HEK293 (cell line): ENCODE results near the gene NXPH4.

Source experiments
- BCL11B ChIP-seq: fragments of 450-650 bp; formaldehyde crosslinking; IDR thresholded peaks from 2 replicates; pipeline ENCODE4 v1.5.1; 2016; ENCODE audit warnings: low read depth, missing biosample characterization, missing genetic modification characterization
- GFI1B ChIP-seq: fragments of 450-650 bp; formaldehyde crosslinking; IDR thresholded peaks from 2 replicates; pipeline ENCODE4 v1.5.1; 2016; ENCODE audit warnings: missing biosample characterization, missing genetic modification characterization
- GLI2 ChIP-seq: fragments of 450-650 bp; formaldehyde crosslinking; IDR thresholded peaks from 2 replicates; pipeline ENCODE4; 2017; ENCODE audit warnings: missing biosample characterization, missing genetic modification characterization, low read depth, borderline replicate concordance
- HOXD13 ChIP-seq: sonication (generic); formaldehyde crosslinking; IDR thresholded peaks from 2 replicates; pipeline ENCODE4 v1.8.0; 2022; ENCODE audit warnings: missing genetic modification reagents, borderline replicate concordance
- KLF10 ChIP-seq: fragments of 450-650 bp; IDR thresholded peaks from 2 replicates; pipeline ENCODE4 v1.5.1; 2018; ENCODE audit warnings: missing biosample characterization, mild to moderate bottlenecking, missing genetic modification characterization
- KLF7 ChIP-seq: fragments of 450-650 bp; formaldehyde crosslinking; IDR thresholded peaks from 2 replicates; pipeline ENCODE4 v1.5.1; 2016; ENCODE audit warnings: missing biosample characterization, missing genetic modification characterization, borderline replicate concordance
- SALL2 ChIP-seq: fragments of 450-650 bp; formaldehyde crosslinking; IDR thresholded peaks from 2 replicates; pipeline ENCODE4 v1.5.0; 2017; ENCODE audit warnings: missing biosample characterization, mild to moderate bottlenecking, missing genetic modification characterization, borderline replicate concordance
- TRIM28 ChIP-seq: IDR thresholded peaks from 2 replicates; pipeline ENCODE4 v1.6.1; 2011; ENCODE audit warnings: low read length, control low read depth, borderline replicate concordance
- ZNF184 ChIP-seq: fragments of 450-650 bp; IDR thresholded peaks from 2 replicates; pipeline ENCODE4 v1.5.1; 2018; ENCODE audit warnings: missing biosample characterization, mild to moderate bottlenecking, missing genetic modification characterization
- ZNF223 ChIP-seq: fragments of 450-650 bp; formaldehyde crosslinking; IDR thresholded peaks from 2 replicates; pipeline ENCODE4 v1.5.1; 2016; ENCODE audit warnings: missing biosample characterization, missing genetic modification characterization
- ZNF324 ChIP-seq: fragments of 450-650 bp; formaldehyde crosslinking; IDR thresholded peaks from 2 replicates; pipeline ENCODE4 v1.5.1; 2016; ENCODE audit warnings: missing biosample characterization, missing genetic modification characterization
- ZNF423 ChIP-seq: fragments of 450-650 bp; formaldehyde crosslinking; IDR thresholded peaks from 2 replicates; pipeline ENCODE4 v1.5.1; 2016; ENCODE audit warnings: missing biosample characterization, missing genetic modification characterization
- ZNF48 ChIP-seq: fragments of 450-650 bp; formaldehyde crosslinking; IDR thresholded peaks from 2 replicates; pipeline ENCODE4 v1.5.1; 2016; ENCODE audit warnings: missing biosample characterization, missing genetic modification characterization
- ZNF510 ChIP-seq: fragments of 450-650 bp; formaldehyde crosslinking; IDR thresholded peaks from 2 replicates; pipeline ENCODE4 v1.5.1; 2018; ENCODE audit warnings: mild to moderate bottlenecking, missing genetic modification characterization, missing biosample characterization; ENCODE audit not compliant: insufficient replicate concordance
- ZNF530 ChIP-seq: fragments of 450-650 bp; formaldehyde crosslinking; IDR thresholded peaks from 2 replicates; pipeline ENCODE4 v1.5.1; 2016; ENCODE audit warnings: low read depth, missing biosample characterization, missing genetic modification characterization
- ZNF555 ChIP-seq: fragments of 450-650 bp; formaldehyde crosslinking; conservative IDR thresholded peaks from 2 replicates; pipeline ENCODE4 v1.5.1; 2017; ENCODE audit warnings: missing biosample characterization, mild to moderate bottlenecking, missing genetic modification characterization, inconsistent platforms
- ZNF571 ChIP-seq: fragments of 450-650 bp; formaldehyde crosslinking; IDR thresholded peaks from 2 replicates; pipeline ENCODE4 v1.5.0; 2017; ENCODE audit warnings: missing biosample characterization, missing genetic modification characterization
- ZNF610 ChIP-seq: fragments of 450-650 bp; formaldehyde crosslinking; IDR thresholded peaks from 2 replicates; pipeline ENCODE4 v1.5.1; 2016; ENCODE audit warnings: missing biosample characterization, missing genetic modification characterization, borderline replicate concordance
- ZNF704 ChIP-seq: fragments of 450-650 bp; formaldehyde crosslinking; IDR thresholded peaks from 2 replicates; pipeline ENCODE4 v1.5.1; 2016; ENCODE audit warnings: missing biosample characterization, missing genetic modification characterization
- ZNF76 ChIP-seq: fragments of 450-650 bp; formaldehyde crosslinking; IDR thresholded peaks from 2 replicates; pipeline ENCODE4; 2016; ENCODE audit warnings: low read depth, missing biosample characterization, missing genetic modification characterization, borderline replicate concordance
- ZNF768 ChIP-seq: fragments of 450-650 bp; formaldehyde crosslinking; IDR thresholded peaks from 2 replicates; pipeline ENCODE4 v1.5.1; 2018; ENCODE audit warnings: missing biosample characterization, mild to moderate bottlenecking, missing genetic modification characterization
- ZNF792 ChIP-seq: fragments of 450-650 bp; formaldehyde crosslinking; IDR thresholded peaks from 2 replicates; pipeline ENCODE4 v1.5.1; 2016; ENCODE audit warnings: missing biosample characterization, missing genetic modification characterization
- TF ChIP-seq, protein P1 (sequence below): fragments of 450-650 bp; formaldehyde crosslinking; IDR thresholded peaks from 2 replicates; pipeline ENCODE4 v1.5.1; 2016; ENCODE audit warnings: missing biosample characterization, missing genetic modification characterization
- TF ChIP-seq, protein P2 (sequence below): fragments of 450-650 bp; formaldehyde crosslinking; IDR thresholded peaks from 2 replicates; pipeline ENCODE4 v1.5.1; 2016; ENCODE audit warnings: missing biosample characterization, missing genetic modification characterization, low read depth
- TF ChIP-seq, protein P3 (sequence below): fragments of 450-650 bp; formaldehyde crosslinking; IDR thresholded peaks from 2 replicates; pipeline ENCODE4 v1.5.1; 2016; ENCODE audit warnings: missing biosample characterization, missing genetic modification characterization
- TF ChIP-seq, protein P4 (sequence below): fragments of 450-650 bp; formaldehyde crosslinking; IDR thresholded peaks from 2 replicates; pipeline ENCODE4; 2016; ENCODE audit warnings: missing biosample characterization, missing genetic modification characterization

NXPH4 gene

GRCh38 chr12:57229634-57230380, 13.2 kb downstream of the NXPH4 start, which contains the start of gene SHMT2 (continued):
- TF ChIP-seq, protein P1, sequence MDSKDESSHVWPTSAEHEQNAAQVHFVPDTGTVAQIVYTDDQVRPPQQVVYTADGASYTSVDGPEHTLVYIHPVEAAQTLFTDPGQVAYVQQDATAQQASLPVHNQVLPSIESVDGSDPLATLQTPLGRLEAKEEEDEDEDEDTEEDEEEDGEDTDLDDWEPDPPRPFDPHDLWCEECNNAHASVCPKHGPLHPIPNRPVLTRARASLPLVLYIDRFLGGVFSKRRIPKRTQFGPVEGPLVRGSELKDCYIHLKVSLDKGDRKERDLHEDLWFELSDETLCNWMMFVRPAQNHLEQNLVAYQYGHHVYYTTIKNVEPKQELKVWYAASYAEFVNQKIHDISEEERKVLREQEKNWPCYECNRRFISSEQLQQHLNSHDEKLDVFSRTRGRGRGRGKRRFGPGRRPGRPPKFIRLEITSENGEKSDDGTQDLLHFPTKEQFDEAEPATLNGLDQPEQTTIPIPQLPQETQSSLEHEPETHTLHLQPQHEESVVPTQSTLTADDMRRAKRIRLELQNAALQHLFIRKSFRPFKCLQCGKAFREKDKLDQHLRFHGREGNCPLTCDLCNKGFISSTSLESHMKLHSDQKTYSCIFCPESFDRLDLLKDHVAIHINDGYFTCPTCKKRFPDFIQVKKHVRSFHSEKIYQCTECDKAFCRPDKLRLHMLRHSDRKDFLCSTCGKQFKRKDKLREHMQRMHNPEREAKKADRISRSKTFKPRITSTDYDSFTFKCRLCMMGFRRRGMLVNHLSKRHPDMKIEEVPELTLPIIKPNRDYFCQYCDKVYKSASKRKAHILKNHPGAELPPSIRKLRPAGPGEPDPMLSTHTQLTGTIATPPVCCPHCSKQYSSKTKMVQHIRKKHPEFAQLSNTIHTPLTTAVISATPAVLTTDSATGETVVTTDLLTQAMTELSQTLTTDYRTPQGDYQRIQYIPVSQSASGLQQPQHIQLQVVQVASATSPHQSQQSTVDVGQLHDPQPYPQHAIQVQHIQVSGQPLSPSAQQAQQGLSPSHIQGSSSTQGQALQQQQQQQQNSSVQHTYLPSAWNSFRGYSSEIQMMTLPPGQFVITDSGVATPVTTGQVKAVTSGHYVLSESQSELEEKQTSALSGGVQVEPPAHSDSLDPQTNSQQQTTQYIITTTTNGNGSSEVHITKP: no peak
- TF ChIP-seq ZNF184 (tag by site-specific recombination) (no peak), ZNF792 (tag by site-specific recombination) (no peak), ZNF555 (tag by site-specific recombination) (no peak), ZNF223 (tag by site-specific recombination) (no peak), ZNF324 (tag by site-specific recombination) (peak; percentile 84; the same call in 1 of the 2 replicates), ZNF510 (tag by site-specific recombination) (no peak), SALL2 (tag by site-specific recombination) (no peak), ZNF530 (no peak), ZNF423 (tag by site-specific recombination) (peak; percentile 33; the same call in 1 of the 2 replicates), ZNF768 (tag by site-specific recombination) (no peak), KLF7 (no peak), GFI1B (tag by site-specific recombination) (no peak), ZNF48 (tag by site-specific recombination) (no peak), ZNF76 (0 out of 2 replicates have a peak, but pooled peaks have one; percentile 20), KLF10 (no peak; the same call in 1 of the 2 replicates), ZNF571 (no peak), GLI2 (tag by site-specific recombination) (no peak), BCL11B (tag by site-specific recombination) (no peak), ZNF610 (tag by site-specific recombination) (0 out of 2 replicates have a peak, but pooled peaks have one; percentile 51), HOXD13 (CRISPR knock-in tag) (peak; percentile 95), TRIM28 (0 out of 2 replicates have a peak, but pooled peaks have one; percentile 48), ZNF704 (tag by site-specific recombination) (no peak)
- TF ChIP-seq, protein P2, sequence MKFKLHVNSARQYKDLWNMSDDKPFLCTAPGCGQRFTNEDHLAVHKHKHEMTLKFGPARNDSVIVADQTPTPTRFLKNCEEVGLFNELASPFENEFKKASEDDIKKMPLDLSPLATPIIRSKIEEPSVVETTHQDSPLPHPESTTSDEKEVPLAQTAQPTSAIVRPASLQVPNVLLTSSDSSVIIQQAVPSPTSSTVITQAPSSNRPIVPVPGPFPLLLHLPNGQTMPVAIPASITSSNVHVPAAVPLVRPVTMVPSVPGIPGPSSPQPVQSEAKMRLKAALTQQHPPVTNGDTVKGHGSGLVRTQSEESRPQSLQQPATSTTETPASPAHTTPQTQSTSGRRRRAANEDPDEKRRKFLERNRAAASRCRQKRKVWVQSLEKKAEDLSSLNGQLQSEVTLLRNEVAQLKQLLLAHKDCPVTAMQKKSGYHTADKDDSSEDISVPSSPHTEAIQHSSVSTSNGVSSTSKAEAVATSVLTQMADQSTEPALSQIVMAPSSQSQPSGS (tag by site-specific recombination): peak; percentile 53
- TF ChIP-seq, protein P3, sequence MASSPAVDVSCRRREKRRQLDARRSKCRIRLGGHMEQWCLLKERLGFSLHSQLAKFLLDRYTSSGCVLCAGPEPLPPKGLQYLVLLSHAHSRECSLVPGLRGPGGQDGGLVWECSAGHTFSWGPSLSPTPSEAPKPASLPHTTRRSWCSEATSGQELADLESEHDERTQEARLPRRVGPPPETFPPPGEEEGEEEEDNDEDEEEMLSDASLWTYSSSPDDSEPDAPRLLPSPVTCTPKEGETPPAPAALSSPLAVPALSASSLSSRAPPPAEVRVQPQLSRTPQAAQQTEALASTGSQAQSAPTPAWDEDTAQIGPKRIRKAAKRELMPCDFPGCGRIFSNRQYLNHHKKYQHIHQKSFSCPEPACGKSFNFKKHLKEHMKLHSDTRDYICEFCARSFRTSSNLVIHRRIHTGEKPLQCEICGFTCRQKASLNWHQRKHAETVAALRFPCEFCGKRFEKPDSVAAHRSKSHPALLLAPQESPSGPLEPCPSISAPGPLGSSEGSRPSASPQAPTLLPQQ (tag by site-specific recombination): peak; percentile 78
- TF ChIP-seq, protein P4, sequence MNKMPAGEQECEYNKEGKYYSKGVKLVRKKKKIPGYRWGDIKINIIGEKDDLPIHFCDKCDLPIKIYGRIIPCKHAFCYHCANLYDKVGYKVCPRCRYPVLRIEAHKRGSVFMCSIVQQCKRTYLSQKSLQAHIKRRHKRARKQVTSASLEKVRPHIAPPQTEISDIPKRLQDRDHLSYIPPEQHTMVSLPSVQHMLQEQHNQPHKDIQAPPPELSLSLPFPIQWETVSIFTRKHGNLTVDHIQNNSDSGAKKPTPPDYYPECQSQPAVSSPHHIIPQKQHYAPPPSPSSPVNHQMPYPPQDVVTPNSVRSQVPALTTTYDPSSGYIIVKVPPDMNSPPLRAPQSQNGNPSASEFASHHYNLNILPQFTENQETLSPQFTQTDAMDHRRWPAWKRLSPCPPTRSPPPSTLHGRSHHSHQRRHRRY (tag by site-specific recombination): no peak
